NCI-H1930 (cell line): ENCODE results near the gene DRP2.
"Not testable (repeated sequence)": the region's sequence is repeated elsewhere in the genome, so short reads cannot be mapped to it uniquely, and the experiment has no call there.

ENCODE experiments used
- DNase-seq, 2 experiments: peaks; one replicate each; lab custom pipeline; 2025; lab: John Stamatoyannopoulos, UW

Gene DRP2

GRCh38 chrX:101241531-101241930 lies 21.9 kb downstream of the DRP2 start:
- DNase-seq: no peak

GRCh38 chrX:101252634-101253033 lies 33.0 kb downstream of the DRP2 start:
- DNase-seq: no peak

GRCh38 chrX:101257448-101258258 lies 38.1 kb downstream of the DRP2 start:
- no peak for DNase-seq

GRCh38 chrX:101258259-101258581 lies 38.6 kb downstream of the DRP2 start:
- DNase-seq: no peak

- DNase-seq: no peak
Observed at GRCh38 chrX:101260435-101260834, 40.8 kb downstream of the DRP2 start.

GRCh38 chrX:101262590-101262989 lies 43.0 kb downstream of the DRP2 start:
- DNase-seq: no peak

- no peak for DNase-seq
Observed at GRCh38 chrX:101263766-101264165, 44.2 kb downstream of the DRP2 start.

GRCh38 chrX:101265869-101266428 lies 46.4 kb downstream of the DRP2 start:
- no peak for DNase-seq

GRCh38 chrX:101274198-101274597 lies 54.6 kb downstream of the DRP2 start:
- DNase-seq: no peak

GRCh38 chrX:101276238-101276637 lies 56.7 kb downstream of the DRP2 start:
- DNase-seq: no peak

GRCh38 chrX:101287402-101287801 lies 67.8 kb downstream of the DRP2 start:
- DNase-seq: peak in 1 of 2 experiments; percentile 9

- DNase-seq: no peak
Observed at GRCh38 chrX:101290957-101291603, 71.5 kb downstream of the DRP2 start, which contains the start of gene TAF7L. Gene TAF7L, minus strand, starts transcription at chrX:101291334. Its CDS starts 3,791 bp downstream, at chrX:101287543.

- DNase-seq: not testable (repeated sequence)
Observed at GRCh38 chrX:101295603-101296002, 76.0 kb downstream of the DRP2 start.

GRCh38 chrX:101303790-101304189 lies 84.2 kb downstream of the DRP2 start:
- no peak for DNase-seq
